Tongue (tissue), 2 donors: ENCODE measurements around the gene C2CD4C. TPM values are rescaled to one million over a fixed set of nuclear protein-coding genes. Genes with fewer than 3 reads are reported as not detected.
"Not testable (repeated sequence)": the region's sequence is repeated elsewhere in the genome, so short reads cannot be mapped to it uniquely, and the experiment has no call there.

Experiments
- DNase-seq: peaks from one replicate; pipeline ENCODE4 v3.0.0-alpha.2; 2015
- total RNA-seq: library from RNA; depleted of rRNA; stranded (reverse); fragments of >200 nt; gene quantifications from one replicate; pipeline ENCODE4 v1.2.3, GENCODE V29; 2014

C2CD4C gene
- total RNA-seq, 1 donor from 2014 or later, result 1.6 TPM

DNA sequence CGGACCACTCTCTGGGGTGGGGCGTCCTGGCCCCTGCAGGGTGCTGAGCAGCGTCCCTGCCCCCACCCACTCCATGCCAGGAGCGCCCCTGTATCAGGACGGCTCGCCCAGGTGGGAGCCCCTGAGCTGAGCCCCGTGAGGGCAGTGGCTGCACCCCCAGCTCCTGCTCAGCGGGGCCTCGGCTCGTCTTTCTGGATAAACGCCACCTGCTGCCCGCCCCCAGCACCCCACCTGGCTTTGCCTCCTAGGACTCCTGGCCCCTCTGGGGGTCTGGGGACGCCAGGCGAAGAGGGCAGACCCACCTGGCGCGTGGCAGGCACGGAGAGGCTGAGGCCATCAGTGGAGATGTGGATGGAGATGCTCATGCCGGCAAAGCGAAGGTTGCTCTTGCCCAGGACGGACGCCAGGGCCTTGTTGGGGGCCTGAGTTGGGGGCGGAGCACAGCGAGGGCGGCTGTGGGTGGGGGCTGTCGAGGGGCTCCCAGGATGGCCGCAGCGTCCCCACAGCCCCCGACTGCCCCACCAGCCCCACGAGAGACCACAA is 29.5 kb upstream of the C2CD4C start:
- DNase-seq, result no peak

DNA sequence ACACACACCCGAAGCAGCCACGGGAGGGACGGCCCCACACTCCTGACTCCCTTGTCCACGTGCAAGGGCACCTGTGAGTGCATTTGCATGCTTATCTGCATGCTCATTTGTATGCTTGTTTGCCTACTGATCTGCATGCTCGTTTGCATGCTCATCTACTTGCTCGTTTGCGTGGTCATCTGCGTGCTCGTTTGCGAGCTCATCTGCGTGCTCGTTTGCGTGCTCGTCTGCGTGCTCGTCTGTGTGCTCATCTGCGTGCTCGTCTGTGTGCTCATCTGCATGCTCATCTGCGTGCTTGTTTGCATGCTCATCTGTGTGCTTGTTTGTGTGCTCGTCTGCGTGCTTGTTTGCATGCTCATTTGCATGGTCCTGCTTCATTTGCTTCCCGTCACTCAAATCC is 28.1 kb upstream of the C2CD4C start:
- no peak for DNase-seq

DNA sequence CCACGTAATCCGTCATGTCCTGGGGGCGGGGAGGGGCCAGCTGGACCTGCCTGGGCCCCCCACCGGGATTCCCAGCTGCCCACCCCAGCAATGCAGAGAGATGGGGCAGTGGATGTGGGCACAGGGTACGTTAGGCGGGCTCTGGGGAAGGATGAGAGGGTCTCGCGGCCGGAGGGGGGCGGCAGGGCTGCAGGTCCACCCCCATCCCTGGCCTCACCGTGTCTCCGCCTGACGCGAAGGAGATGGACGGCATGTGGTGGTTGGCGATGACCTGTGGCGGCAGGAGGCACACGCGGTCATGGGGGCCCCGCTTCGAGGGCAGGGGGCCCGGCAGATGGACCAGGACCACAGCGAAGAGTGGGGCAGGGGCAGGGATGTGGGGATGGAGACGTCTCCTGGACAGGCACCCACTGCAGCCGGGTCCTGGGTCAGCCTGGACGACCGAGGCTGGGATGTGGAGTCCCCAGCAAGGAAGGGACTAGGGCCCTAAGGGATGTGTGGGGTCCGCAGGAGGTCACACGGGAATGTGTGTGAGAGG is 27.5 kb upstream of the C2CD4C start:
- DNase-seq, result no peak

DNA sequence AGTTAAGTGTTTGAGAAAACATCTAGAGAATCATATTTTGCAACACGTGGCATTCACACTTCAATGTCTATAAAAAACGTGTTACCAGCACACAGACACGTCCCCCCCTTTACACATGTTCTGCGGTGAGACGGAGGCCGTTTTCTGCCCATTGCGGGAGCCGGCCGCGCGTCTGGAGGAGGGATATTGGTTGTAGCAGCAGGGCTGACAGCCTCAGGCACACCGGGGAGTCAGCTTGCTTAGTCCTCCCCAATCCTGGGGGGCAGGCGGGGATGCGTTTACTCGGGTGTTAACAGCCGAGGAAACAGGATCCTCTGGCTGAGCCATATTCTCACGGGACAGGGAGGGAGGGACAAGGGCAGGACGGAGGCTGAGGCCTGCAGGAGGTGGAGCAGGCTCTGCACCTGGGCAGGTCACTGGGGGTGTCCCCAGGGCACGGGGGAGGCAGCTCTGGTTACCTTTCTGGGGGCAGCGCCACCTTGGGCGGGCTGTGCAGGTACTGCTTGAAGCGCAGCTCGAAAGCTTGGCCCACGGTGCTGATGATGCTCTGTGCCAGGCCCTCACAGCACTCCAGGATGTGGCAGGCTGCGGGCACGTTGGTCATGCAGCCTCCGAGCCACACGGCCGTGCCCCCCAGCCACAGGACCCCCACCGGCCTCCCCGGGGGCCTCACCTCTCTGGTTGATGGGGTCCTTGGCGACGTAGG is 26.9 kb upstream of the C2CD4C start:
- peak; percentile 30 for DNase-seq

DNA sequence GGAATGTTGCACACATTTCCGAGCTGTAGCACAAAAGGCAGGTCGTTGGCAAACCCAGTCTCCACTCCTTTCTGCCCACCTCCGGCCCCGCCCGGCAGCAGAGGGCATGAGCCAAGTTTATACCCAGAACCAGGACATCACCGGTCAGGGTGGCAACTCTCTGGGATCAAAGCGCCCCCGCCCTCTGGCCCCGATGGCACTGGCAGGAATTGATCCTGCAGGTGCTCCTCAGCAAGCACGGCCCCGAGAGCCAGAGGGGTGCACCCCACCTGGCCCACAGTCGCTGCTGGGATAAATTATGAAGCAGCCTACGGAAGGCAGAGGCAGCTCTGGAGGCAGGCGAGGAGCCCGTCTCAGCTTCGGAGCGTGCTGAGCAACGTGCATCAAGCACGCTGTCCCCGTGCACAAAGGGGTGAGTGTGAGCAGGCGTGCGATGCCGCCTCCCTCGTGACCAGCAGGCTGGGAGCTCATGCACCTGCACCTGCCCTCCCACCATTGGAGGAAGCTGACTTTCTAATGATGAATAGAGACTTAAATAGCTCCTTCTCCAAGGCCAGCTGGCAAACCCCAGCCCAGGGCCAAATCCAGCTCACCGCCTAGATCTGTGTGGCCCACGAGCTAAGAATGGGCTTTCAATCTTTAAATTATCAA is 26.2 kb upstream of the C2CD4C start:
- DNase-seq, result peak; percentile 49

DNA sequence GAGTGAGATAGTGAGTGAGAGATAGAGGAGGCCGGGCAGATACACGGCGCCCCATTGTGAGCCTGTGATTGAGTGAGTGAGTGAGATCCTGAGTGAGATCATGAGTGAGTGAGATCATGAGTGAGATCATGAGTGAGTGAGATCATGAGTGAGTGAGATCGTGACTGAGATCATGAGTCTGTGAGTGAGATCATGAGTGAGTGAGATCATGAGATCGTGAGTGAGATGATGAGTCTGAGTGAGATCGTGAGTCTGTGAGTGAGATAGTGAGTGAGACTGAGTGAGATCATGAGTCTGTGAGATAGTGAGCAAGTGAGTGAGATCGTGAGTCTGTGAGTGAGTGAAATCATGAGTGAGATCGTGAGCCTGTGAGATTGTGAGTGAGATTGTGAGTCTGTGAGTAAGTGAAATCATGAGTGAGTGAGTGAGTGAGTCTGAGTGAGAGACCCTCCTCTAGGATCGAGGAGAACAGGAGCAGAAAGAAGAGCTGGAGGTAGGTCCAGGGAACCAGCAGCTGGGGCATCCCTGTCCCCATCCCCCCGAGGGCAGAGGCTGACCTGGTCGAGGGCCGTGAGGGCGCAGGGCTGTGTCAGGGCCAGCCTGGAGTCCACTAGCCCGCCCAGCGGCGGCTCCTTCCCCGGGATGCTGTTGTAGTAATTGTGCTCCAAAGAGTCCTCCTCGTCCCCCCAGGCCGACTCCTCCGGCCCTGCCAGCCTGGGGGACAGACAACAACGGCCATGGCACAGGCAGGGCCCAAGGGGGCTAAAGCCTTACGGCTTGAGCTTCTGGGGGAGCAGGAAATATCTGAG is 25.4 kb upstream of the C2CD4C start:
- no peak for DNase-seq

DNA sequence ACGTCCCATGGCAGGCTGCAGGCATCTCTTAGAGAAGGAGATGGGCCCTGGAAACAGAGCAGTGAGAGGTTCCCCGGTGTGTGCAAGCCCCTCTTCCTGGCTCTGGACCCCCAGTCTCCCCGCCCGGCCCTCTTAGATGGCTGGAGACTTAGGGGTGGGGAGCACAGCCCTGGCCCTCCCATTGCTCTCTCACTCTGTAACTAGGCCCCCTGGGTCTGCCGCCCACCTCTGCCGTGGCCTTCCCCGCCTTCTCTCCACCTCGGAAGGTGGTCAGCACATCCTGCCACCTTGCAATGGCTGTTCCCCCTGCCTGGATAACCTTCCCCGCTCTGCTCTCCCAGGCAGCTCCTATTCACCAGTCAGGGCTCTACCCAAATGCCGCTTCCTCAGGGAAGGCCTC is 21.8 kb upstream of the C2CD4C start:
- no peak for DNase-seq

DNA sequence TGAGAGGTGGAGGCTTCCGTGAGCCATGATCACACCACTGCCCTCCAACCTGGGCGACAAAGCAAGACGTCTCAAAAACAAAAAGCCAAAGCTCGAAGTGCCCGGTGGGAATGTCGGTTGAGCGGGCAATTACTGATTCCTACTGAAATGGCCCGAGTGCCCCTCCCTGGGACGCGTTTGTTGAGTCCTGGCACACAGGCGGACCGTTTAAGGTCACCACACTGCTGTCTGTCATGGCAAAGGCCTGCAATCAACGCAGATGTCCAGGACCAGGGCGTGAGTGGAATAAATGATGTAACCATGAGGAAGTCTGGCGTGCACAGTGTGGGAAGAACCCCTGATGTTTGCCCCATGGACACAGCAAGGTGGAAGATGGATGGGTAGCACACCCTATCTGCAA is 19.2 kb upstream of the C2CD4C start:
- no peak for DNase-seq

DNA sequence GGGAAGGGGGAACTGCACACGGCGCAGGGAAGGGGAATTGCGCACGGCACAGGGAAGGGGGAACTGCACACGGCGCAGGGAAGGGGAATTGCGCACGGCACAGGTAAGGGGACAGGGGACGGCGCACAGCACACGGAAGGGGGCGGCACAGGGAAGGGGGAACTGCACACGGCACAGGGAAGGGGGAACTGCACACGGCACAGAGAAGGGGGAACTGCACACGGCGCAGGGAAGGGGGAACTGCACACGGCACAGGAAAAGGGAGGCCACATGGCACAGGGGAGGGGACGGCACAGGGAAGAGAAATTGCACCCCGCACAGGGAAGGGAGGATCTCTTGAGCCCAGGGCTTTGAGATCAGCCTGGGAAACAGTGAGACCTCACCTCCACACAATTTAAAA is 18.7 kb upstream of the C2CD4C start:
- DNase-seq, result not testable (repeated sequence)

DNA sequence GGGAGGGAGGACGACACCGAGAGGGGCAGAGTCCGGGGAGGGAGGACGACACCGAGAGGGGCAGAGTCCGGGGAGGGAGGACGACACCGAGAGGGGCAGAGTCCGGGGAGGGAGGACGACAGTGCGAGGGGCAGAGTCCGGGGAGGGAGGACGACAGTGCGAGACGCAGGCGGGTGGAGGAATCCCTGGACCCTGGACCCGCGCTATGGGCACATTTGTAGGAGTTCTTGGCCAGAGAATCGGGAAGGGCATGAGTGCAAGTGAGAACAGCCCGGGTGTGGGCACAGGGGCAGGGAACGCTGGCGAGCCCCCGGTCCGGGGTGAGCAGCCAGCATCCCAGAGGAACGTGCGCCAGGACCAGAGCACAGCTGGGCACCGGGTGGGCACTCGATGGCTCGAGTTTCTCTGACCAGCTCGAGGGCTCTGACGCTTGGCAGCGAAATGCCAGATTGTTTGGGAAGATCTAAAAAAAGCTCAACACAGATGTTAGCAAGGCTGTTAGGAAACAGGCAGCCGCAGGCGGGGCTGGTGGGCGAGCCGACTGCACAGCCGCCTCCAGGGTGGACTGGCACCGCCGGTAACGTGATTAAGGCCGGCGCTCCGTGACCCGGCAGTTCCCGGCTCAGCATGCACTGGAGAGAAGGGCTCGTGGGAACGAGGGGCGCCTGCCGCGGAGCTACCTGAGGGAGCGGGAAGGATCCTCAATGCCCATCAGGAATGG is 17.9 kb upstream of the C2CD4C start:
- DNase-seq, result peak; percentile 93

DNA sequence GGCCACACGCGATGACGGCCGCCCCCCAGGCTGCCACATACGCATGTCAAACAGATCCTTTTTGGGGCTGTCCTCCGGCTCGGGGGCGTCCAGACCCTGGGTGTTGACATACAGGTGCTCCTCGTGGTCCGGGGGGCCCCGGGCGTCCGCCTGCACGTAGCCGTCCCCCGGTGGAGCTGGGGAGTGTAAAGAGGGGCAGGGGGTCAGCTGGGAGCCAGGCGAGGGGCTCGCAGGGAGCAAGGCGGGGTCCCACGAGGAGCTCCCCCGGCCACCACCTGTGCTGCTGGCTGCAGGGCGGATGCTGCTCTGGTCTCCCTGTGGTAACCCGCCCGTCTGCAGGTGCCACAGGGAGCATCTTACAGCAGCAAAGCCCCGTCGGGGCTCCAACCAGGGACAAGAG is 16.1 kb upstream of the C2CD4C start:
- DNase-seq, result no peak

DNA sequence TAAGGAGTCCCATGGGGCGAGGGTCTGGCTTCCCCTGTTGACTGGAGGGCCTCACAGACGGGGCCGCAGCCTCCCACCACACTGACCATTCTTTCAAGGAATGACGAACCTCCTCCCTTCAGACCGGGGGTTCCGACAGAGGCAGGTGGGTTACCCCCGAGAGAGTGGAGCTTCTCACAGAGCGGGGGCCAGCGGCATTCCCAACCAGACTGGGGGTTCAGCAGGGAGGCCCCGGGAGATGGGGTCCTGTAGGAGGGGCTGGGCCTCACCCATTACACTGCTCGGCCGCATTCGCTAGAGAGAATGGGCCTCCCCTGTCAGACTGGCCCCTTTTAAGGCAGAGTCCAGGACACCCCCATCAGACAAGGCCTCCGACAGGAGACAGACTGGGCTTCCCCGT is 15.6 kb upstream of the C2CD4C start:
- no peak for DNase-seq

DNA sequence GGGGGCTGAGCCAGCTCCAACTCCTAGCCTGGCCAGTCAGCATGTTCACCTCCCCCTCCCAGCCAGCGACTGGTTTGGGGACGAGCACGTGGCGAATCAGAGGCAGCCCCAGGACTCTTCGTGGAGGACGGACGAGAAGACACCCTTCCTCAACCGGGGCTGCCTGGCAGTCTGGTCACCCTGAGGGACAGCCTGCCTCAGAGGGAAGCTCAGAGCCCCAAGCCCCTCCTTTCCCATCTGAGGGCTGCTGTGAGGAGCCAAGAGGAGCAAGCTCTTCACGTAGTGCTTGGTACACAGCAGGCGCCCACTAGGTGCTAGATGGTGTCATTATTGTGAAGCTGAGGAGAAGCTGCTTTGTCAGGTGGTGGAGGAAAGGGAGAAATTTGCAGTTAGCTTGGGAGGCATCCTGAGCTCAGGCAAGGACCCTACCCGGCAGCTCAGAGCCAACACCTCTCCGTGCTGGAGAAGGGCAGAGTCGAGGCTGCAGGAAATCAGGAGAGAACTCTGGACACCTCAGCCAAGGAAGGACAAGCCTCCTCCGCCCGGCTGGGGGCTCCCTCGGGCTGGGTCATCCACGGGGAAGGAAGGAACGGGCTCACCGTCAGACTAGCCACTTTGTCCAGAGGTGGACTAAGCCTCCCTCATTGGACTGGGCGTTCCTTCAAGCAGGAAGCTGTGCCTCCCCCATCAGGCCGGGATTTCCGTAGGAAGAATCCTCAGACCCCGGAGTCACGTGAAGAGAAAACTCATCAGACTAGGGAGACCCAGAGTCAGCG is 14.9 kb upstream of the C2CD4C start:
- no peak for DNase-seq

DNA sequence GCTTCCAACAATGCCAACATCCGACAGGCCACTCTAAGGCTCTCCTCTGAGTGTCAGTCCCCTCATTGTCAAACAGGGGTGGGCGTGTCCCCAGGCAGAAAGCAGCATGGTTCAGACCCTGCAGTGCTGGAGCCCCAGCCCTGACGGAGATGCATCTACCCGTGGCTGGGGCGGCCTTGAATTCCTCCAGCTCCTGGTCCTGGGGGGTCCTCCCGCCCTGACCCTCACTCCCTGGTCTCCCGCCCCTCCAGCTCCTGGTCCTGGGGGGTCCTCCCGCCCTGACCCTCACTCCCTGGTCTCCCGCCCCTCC is 13.9 kb upstream of the C2CD4C start:
- DNase-seq, result not testable (repeated sequence)

DNA sequence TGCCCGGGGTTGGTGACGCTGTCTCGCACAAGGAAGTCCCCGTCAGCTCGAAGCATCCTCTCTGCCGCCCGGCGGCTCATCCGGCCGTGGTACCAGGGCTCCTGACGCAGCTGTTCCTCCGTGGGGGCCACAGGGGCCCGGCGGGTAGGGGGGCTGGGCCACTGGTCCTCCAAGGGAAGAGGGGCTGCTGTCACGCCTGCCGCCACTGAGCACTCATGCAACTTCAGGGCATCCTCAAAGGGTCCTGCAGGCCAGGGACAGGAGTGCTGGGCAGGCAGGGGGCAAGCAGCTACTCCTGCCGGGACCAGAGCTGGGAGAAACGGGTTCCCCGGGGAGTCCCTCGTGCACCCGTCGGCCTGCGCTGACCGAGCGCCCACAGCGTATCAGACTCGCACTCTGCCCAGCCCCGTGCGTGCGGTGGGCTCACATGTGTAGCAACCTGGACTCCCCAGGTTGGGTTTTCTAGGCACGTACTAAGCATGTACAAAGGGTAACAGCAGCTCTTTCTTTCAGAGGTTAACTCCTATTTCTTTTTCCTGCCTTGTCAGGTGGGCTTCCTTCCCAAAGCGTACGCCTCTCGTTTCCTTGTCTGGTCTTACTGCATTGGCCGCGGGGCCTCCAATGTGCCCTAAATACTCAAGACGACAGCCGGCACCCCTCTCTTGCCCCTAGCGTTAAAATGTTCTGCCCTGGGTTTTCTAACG is 13.4 kb upstream of the C2CD4C start:
- no peak for DNase-seq

DNA sequence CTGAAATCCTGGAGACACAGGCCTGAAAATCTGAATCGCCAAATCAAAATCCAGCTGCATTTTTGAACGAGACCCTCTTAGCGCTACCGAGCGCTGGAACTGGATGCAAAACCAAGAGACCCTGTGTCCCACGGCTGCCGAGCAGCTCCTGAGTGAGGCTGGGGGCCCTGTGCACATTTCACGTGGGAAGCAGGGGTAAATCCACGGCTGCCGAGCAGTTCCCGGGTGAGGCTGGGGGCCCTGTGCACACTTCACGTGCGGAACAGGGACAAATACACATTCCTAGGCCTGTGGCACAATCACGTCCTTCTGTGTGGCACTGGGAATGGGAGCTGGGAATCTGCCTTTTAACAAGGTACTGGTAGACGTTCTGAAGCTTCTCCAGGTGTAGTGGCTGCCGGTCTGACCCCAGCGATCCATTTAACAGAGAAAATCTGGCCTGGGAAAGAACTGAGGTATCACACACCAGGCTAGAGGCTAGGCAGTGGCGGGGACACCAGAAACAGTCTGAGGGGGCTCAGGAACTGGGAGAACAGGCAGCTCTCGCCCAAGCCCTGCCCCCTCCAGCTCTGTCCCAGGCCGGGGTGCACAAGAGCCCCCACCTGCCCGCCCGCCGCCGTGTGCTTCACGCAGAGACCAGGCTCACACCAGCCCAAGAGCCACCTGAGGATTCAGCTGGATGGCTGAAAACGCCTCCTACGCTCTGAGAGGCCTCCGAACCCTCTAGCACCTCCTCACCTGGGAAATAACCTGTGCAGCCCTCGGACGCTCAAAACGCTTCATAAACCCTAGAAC is 11.0 kb upstream of the C2CD4C start:
- DNase-seq, result no peak

DNA sequence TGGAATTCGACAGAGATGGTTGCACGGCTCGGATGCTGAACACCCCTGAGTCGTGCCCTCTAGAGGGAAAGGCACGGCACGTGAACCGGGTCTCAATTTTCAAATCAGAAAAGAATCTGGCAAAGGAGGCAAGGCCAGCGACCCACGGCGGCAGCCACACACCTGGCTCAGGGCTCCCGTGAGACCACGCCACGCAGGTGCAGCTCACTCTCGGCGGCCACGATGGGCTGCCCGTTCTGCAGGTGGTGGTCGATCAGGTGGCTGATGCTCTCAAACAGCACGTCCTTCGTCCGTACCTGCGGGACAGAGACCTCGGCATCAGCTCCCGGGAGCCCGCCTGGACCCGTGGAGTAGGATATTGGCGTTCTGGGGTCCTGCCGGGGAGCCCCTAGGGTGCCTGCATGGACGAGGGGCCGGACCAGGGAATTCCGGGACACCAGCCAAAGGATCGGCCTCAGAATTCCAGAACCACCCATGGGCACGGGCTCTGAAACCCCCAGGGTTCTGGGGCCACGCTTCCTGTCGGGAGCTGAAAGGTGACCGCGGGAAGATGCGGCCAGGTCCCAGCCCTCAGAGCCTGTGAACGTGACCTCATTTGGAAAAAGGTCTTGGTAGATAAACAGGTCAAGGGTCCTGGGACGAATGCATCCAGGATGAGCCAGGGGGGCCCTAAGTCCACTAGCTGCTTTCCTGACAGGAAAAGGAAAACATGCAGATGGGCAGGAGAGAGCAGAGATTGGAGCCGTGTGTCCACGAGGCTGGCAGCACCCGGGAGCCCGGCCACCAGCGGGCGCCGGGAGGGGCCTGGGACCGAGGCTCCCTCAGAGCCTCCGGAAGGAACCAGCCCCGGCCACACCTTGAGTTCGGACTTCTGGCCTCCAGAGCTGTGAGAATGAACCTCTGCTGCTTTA is 10.1 kb upstream of the C2CD4C start:
- DNase-seq, result no peak

DNA sequence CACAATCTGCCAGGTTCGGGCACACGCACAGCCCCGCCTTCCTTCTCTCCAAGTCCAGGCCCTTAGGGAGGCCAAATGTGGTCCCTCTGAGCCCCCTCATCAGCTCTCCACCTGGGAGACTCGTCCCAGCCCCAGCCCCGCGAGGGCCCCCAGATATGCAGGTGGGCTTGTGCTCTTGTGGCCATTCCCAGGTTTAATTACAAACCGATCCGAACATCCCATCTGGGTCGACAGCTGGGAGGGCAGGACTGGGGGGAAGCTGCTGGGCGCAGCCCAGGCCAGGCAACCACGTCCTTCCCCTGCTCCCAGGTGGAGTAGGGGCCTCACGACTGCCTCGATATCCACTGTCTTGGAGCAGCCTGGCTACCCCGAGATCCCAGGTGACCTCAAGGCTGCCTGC is 7.5 kb upstream of the C2CD4C start:
- no peak for DNase-seq

DNA sequence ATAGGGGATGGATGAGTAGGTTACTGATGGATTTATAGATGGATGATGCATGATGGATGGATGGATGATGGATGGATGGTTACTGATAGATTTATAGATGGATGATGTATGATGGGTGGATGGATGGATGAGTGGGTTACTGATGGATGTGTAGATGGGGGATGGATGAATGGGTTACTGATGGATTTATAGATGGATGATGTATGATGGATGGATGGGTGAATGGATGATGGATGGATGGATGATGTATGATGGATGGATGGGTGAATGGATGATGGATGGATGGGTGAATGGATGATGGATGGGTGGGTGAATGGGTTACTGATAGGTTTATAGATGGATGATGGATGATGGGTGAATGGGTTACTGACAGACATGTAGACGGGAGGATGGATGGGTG is 6.3 kb upstream of the C2CD4C start:
- DNase-seq, result no peak
